ENCODE data around the gene UVRAG. TPM values are rescaled to one million over a fixed set of nuclear protein-coding genes. Genes with fewer than 3 reads are reported as not detected.

Gene UVRAG
- total and polyA plus RNA-seq, 2 donors from 2014 or later, result 7.2 to 27.9 TPM

DNA sequence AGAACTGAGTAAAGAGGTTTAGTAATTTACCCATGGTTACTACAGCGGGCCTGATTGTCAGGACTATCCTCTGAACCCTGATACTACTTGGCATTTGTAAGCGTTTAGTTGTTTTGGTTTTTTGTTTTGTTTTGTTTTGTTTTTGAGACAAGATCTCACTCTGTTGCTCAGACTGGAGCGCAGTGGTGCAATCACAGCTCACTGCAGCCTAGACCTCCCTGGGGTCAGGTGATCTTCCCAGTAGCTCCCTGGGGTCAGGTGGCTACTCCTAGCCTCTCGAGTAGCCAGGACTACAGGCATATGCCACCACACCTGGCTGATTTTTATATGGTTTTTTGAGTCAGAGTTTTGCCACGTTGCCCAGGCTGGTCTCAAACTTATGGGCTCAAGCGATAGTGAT, 272.7 kb downstream of the UVRAG start:
- DNase-seq (no peak), FAIRE-seq (no peak)
- H3K9me3 ChIP-seq (ENCODE audit: control insufficient read depth in 2 of 3, insufficient read depth in 1 of 3, low read length in 3 of 3), result peaks cover 0 to 3% (median 0%) of the 10 kb centered on the region in 3 donors
- no peaks in the 10 kb centered on the region for H3K36me3 ChIP-seq (ENCODE audit: control insufficient read depth in 2 of 3, insufficient read depth in 3 of 3, low read length in 3 of 3)
- intact Hi-C loops (cut with DNase I), result no loop called here
- H3K9ac ChIP-seq (ENCODE audit: low read length in 3 of 3), result no peak overlapping the region
- TF ChIP-seq, protein P1, sequence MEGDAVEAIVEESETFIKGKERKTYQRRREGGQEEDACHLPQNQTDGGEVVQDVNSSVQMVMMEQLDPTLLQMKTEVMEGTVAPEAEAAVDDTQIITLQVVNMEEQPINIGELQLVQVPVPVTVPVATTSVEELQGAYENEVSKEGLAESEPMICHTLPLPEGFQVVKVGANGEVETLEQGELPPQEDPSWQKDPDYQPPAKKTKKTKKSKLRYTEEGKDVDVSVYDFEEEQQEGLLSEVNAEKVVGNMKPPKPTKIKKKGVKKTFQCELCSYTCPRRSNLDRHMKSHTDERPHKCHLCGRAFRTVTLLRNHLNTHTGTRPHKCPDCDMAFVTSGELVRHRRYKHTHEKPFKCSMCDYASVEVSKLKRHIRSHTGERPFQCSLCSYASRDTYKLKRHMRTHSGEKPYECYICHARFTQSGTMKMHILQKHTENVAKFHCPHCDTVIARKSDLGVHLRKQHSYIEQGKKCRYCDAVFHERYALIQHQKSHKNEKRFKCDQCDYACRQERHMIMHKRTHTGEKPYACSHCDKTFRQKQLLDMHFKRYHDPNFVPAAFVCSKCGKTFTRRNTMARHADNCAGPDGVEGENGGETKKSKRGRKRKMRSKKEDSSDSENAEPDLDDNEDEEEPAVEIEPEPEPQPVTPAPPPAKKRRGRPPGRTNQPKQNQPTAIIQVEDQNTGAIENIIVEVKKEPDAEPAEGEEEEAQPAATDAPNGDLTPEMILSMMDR (IDR thresholded peaks at IDR 0.05; ENCODE audit: borderline replicate concordance, extremely low read depth, insufficient read depth), result no peak
- no peaks in the 10 kb centered on the region for H3K27me3 ChIP-seq (ENCODE audit: control insufficient read depth, insufficient read depth, low read length)
- no peak overlapping the region for H3K4me3 ChIP-seq (ENCODE audit: low read length in 3 of 3)
- no peak overlapping the region for H3K27ac ChIP-seq (ENCODE audit: low read depth in 2 of 2, low read length in 2 of 2)
- peaks cover 0 to 4% (median 0%) of the 10 kb centered on the region in 3 donors for H3K4me1 ChIP-seq (ENCODE audit: control insufficient read depth in 2 of 3, insufficient read depth in 2 of 3, low read depth in 1 of 3, low read length in 3 of 3)

DNA sequence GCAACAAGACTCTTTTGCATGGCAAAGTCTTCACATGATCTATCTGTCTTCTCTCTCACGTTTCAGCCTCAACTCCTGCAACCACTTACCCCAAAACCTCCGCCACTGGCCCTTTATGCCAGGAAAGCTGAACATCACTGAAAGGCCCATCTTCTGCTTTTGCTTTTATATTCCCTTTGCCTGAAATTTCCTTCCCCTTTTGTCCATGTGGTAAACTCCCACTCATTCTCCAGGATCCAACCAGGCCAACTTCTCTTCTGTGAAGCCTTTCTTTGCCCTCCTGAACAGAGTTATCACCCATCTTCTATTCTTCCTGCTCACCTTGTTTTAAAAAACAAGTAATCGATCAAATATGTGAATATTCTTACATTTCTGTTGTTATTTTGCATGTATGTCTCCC, 273.5 kb downstream of the UVRAG start:
- Histone ChIP-seq H3K4me1 (ENCODE audit: control insufficient read depth in 2 of 3, insufficient read depth in 2 of 3, low read depth in 1 of 3, low read length in 3 of 3) (peaks cover 0 to 4% (median 0%) of the 10 kb centered on the region in 3 donors), H3K4me3 (ENCODE audit: low read length in 3 of 3) (no peak overlapping the region), H3K27me3 (ENCODE audit: control insufficient read depth, insufficient read depth, low read length) (no peaks in the 10 kb centered on the region), H3K27ac (ENCODE audit: low read depth in 2 of 2, low read length in 2 of 2) (no peak overlapping the region), H3K36me3 (ENCODE audit: control insufficient read depth in 2 of 3, insufficient read depth in 3 of 3, low read length in 3 of 3) (no peaks in the 10 kb centered on the region), H3K9ac (ENCODE audit: low read length in 3 of 3) (no peak overlapping the region), H3K9me3 (ENCODE audit: control insufficient read depth in 2 of 3, insufficient read depth in 1 of 3, low read length in 3 of 3) (peaks cover 0 to 3% (median 0%) of the 10 kb centered on the region in 3 donors)
- intact Hi-C loops (cut with DNase I), result no loop called here
- no peak for FAIRE-seq
- DNase-seq, result no peak
- TF ChIP-seq, protein P1 (IDR thresholded peaks at IDR 0.05; ENCODE audit: borderline replicate concordance, extremely low read depth, insufficient read depth), result no peak

DNA sequence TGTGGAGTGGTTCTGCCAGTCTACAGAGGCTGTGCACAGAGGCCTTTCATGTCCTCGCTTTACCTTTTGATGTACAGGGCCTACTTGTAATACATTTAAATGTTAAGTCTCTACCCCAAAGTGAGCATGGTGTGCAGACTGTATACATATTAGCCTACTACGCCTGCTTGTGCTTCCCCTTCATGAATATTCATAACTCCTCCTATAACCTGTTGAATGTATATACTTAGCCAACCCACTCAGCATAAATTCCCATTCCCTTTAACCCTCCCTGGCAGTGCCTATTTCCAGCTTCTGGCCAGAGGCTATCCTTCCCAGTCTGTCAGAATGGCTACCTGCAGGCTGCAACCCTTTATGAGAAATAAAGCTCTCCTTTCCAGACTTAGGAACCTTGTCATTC, 275.2 kb downstream of the UVRAG start:
- H3K27me3 ChIP-seq (ENCODE audit: control insufficient read depth, insufficient read depth, low read length), result no peaks in the 10 kb centered on the region
- H3K4me1 ChIP-seq (ENCODE audit: control insufficient read depth in 2 of 3, insufficient read depth in 2 of 3, low read depth in 1 of 3, low read length in 3 of 3), result no peaks in the 10 kb centered on the region
- no peak overlapping the region for H3K4me3 ChIP-seq (ENCODE audit: low read length in 3 of 3)
- DNase-seq, result no peak
- TF ChIP-seq, protein P1 (IDR thresholded peaks at IDR 0.05; ENCODE audit: borderline replicate concordance, extremely low read depth, insufficient read depth), result no peak
- FAIRE-seq, result no peak
- H3K9ac ChIP-seq (ENCODE audit: low read length in 3 of 3), result no peak overlapping the region
- H3K9me3 ChIP-seq (ENCODE audit: control insufficient read depth in 2 of 3, insufficient read depth in 1 of 3, low read length in 3 of 3), result peaks cover 0 to 3% (median 0%) of the 10 kb centered on the region in 3 donors
- H3K27ac ChIP-seq (ENCODE audit: low read depth in 2 of 2, low read length in 2 of 2), result no peak overlapping the region
- H3K36me3 ChIP-seq (ENCODE audit: control insufficient read depth in 2 of 3, insufficient read depth in 3 of 3, low read length in 3 of 3), result no peaks in the 10 kb centered on the region
- intact Hi-C loops (cut with DNase I), result no loop called here

DNA sequence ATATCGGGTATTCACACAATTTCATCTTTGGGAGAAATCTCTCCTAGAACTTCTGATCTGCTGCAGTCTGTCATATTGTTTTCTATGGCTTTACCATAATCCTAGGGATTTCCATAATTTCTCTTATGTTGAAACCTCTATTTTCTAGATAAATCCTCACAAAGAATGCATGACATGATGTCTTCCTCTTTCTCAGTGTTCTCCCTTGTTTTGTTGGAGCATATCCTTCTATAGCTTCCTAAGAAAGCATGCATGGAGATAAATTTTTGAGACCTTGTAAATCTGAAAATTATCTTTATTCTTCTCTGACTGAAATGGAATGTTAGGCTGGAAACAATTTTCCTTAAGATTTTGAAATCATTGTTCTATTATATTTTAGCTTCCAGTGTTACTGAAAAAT, 275.8 kb downstream of the UVRAG start:
- H3K9ac ChIP-seq (ENCODE audit: low read length in 3 of 3), result no peak overlapping the region
- no peak overlapping the region for H3K4me3 ChIP-seq (ENCODE audit: low read length in 3 of 3)
- TF ChIP-seq, protein P1 (IDR thresholded peaks at IDR 0.05; ENCODE audit: borderline replicate concordance, extremely low read depth, insufficient read depth), result no peak
- no peak overlapping the region for H3K27ac ChIP-seq (ENCODE audit: low read depth in 2 of 2, low read length in 2 of 2)
- peaks cover 0 to 3% (median 0%) of the 10 kb centered on the region in 3 donors for H3K9me3 ChIP-seq (ENCODE audit: control insufficient read depth in 2 of 3, insufficient read depth in 1 of 3, low read length in 3 of 3)
- no peaks in the 10 kb centered on the region for H3K27me3 ChIP-seq (ENCODE audit: control insufficient read depth, insufficient read depth, low read length)
- intact Hi-C loops (cut with DNase I), result no loop called here
- no peaks in the 10 kb centered on the region for H3K36me3 ChIP-seq (ENCODE audit: control insufficient read depth in 2 of 3, insufficient read depth in 3 of 3, low read length in 3 of 3)
- DNase-seq (no peak), FAIRE-seq (no peak)
- no peaks in the 10 kb centered on the region for H3K4me1 ChIP-seq (ENCODE audit: control insufficient read depth in 2 of 3, insufficient read depth in 2 of 3, low read depth in 1 of 3, low read length in 3 of 3)

Measured in kidney (tissue), 14 donors.